GM21576 (cell line): Measurements from ENCODE around the gene TPP2.

Experiments used
- ATAC-seq: cut with Tn5 transposase; IDR thresholded peaks from one replicate; pipeline ENCODE4 v1.9.1; 2021; ENCODE audit warnings: mild to moderate bottlenecking, moderate library complexity; ENCODE audit not compliant: unreplicated experiment

The TPP2 gene

GRCh38 chr13:102651892-102652291 is 55.1 kb downstream of the TPP2 start:
- ATAC-seq, result no peak

- no peak for ATAC-seq
Observed at GRCh38 chr13:102654756-102655155, 58.0 kb downstream of the TPP2 start.

- no peak for ATAC-seq
Observed at GRCh38 chr13:102657630-102658029, 60.8 kb downstream of the TPP2 start.

- no peak for ATAC-seq
Observed at GRCh38 chr13:102658660-102659059, 61.9 kb downstream of the TPP2 start.

GRCh38 chr13:102659168-102659713 is 62.5 kb downstream of the TPP2 start:
- no peak for ATAC-seq

GRCh38 chr13:102667023-102667422 is 70.2 kb downstream of the TPP2 start:
- ATAC-seq, result no peak

- ATAC-seq, result no peak
Observed at GRCh38 chr13:102667911-102668310, 71.1 kb downstream of the TPP2 start.

- no peak for ATAC-seq
Observed at GRCh38 chr13:102670130-102670529, 73.3 kb downstream of the TPP2 start.

- no peak for ATAC-seq
Observed at GRCh38 chr13:102675115-102675514, 78.3 kb downstream of the TPP2 start.

GRCh38 chr13:102677122-102677521 is 80.3 kb downstream of the TPP2 start:
- ATAC-seq, result no peak

- ATAC-seq, result no peak
Observed at GRCh38 chr13:102678339-102679107, 81.7 kb downstream of the TPP2 start.

GRCh38 chr13:102679449-102680132 is 82.8 kb downstream of the TPP2 start:
- no peak for ATAC-seq

GRCh38 chr13:102680133-102680717 is 83.4 kb downstream of the TPP2 start:
- ATAC-seq, result no peak

- peak; percentile 46 for ATAC-seq
Observed at GRCh38 chr13:102680842-102681740, 84.3 kb downstream of the TPP2 start.

GRCh38 chr13:102682211-102682610 is 85.4 kb downstream of the TPP2 start:
- ATAC-seq, result no peak

- ATAC-seq, result no peak
Observed at GRCh38 chr13:102682727-102683126, 85.9 kb downstream of the TPP2 start.

- ATAC-seq, result no peak
Observed at GRCh38 chr13:102683637-102684036, 86.9 kb downstream of the TPP2 start.

- no peak for ATAC-seq
Observed at GRCh38 chr13:102686024-102686423, 89.2 kb downstream of the TPP2 start.

- ATAC-seq, result no peak
Observed at GRCh38 chr13:102687520-102687919, 90.7 kb downstream of the TPP2 start.

- ATAC-seq, result no peak
Observed at GRCh38 chr13:102688306-102688973, 91.7 kb downstream of the TPP2 start.
